HG03342 (cell line): ENCODE results near the gene CA6.
"Not testable (repeated sequence)": the region's sequence is repeated elsewhere in the genome, so short reads cannot be mapped to it uniquely, and the experiment has no call there.

ENCODE experiments used
- ATAC-seq: cut with Tn5 transposase; IDR thresholded peaks from one replicate; pipeline ENCODE4 v1.9.1; 2021; ENCODE audit warnings: mild to moderate bottlenecking, moderate library complexity; ENCODE audit not compliant: unreplicated experiment

The CA6 gene

DNA sequence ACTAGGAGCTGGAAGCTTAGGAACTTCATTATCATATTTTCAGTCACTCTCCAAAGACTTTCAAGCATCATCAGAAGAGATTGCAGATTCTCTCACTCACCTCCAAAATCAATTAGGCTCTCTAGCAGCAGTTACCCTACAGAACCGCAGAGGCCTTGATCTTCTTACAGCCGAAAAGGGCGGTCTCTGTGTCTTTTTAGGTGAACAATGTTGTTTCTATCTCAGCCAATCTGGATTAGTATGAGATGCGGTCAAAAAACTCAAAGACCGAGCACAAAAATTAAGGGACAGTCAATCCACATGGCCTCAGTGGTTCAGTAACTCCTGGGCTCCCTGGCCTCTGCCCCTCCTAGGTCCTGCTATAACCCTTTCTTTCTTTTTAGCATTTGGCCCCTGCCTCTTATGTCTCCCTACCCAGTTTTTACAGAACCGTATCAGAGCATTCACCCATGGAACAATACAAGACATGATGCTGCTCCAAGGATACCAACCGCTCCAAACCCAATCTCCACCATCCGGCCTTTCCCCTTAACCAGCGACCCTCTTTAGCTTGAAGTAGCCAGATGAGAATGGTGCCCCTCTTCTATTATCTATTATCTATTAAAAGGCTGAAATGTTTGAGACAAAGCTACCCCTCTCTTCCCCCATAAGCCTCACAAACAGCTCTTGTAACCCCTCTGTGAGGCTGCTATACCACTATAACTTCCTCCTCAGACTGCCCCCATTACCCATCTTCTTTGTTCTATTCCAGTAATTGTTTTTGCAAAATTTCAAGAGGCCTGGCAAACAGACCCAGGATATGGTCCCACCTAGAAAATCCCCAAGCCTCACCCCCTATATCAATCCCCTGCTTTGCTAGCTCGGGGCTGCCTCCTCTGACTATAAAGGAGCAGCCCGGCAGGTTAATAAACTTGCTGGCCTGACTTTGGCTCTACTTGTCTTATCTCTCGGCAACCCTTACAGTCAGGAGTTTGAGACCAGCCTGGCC, 18.7 kb upstream of the CA6 start:
- ATAC-seq = no peak

DNA sequence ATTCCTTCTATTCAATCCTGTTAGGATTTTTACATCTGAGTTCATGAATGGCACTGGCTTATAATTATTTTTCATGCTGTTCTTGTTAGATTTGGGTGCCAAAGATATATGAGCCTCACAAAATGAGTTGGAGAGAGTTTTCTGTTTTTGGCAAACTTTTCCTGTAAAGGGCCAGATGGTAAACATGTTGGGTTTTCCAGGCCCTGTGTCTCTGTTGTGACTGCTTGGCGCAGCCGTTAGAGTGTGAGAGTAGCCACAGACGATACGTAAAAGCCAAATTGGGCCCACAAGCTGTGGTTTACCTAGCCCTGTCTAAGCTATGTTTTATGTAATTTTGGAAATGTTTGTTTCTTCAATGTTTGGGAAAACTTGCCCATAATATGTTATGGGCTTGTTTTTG, 15.6 kb upstream of the CA6 start:
- no peak for ATAC-seq

DNA sequence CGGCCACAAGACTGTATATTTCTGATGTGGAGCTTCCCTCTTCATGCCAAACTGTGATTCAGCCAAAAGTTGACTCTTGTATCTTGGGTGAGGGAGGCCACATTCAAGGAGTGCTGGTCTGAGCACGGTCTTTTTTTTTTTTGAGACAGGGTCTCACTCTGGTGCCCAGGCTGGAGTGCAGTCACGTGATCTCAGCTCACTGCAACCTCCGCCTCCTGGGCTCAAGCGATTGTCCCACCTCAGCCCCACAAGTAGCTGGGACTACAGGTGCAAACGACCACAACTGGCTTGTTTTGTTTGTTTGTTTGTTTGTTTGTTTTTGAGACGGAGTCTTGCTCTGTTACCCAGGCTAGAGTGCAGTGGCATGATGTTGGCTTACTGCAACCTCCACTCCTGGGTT, 8.6 kb upstream of the CA6 start:
- ATAC-seq = not testable (repeated sequence)

DNA sequence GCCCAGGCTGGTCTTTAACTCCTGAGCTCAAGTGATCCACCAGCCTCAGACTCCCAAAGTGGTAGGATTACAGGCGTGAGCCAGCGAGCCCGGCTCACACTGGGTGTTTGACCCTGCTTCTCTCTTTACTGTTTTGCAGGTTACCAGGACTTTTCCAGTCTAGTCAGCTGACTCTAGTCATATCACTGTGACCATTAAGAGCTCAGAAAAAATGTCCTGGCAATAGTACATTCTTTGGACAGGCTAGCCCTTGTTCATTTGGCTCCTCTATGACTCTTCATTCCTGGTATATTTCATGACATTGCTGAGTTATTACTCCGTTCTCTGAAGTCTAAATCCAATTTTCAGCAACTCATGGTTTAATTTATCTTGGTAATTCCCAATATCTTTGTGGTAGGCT, 8.0 kb upstream of the CA6 start:
- no peak for ATAC-seq

DNA sequence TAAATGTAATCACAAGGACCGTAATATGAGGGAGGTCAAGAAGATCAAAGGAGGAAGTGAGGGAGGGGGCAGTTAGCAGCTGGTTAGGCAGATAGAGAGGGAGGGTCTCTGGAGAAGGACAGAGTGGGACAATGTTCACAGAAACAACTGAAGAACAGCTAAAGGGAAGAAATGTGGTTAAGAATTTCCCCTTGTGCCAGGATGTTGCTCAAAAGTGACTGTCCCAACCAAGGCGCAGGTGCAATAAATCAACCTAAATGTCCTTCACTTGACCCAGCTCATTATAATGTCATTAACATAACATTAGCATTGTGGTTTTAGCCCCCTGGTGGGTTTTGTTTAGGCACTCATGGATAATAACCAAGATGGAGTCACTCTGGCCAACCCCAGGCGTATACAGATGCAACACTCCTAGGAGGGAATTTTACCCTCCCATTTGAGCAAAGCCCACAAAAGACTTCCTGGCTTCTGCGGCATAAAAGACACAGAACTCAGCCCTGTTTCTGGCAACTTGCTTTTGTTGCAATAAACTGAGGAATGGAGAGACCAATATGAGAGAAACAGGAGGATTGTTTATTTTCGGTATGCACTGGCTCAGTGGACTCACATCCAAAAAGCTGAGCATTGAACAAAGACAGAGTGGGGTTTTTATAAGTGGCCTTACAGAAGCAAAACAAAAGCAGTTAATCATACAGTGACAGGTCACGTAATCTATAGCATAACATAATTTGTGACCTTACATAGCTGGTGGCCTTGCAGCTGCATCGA, 7.3 kb upstream of the CA6 start:
- no peak for ATAC-seq

DNA sequence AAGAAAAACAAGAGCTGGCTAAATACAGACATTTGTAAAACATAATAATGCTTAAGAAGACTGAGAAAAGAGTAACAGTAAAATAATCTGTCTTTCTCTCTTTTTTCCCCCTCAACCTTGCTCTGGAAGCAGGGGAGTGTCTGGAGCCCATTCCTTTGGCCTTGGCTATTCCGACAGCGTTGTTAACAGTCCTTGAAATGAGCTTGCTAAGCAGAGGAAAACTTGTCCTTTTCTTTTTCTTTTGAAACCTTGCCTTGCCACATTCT, 6.7 kb upstream of the CA6 start:
- ATAC-seq = no peak

DNA sequence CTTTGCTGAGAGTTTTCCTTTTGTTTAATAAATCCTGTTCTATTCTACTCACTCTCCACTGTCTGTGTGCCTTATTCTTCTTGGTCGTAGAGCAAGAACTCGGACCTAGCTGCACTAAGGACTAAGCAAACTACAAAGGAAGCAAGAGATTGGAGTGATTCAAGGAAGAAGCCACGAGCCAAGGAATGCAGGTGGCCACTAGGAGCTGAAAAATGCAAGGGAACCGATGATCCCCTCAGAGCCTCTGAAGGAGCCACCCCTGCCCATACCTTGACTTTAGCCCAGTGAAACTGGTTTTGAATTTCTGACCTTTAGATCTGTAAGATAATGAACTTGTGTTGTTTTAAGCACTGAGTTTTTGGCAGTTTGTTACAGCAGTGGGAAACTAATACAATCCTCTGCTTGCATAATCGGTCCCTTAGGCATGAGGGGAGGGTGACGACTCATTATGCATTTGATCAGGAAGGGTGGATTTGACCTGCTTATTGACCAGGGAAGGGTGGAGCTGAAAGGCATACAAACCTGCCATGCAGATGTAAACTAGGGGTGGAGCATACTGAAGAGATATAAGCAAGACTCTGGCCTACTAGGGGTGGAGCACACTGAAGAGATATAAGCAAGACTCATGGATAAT, 6.2 kb upstream of the CA6 start:
- ATAC-seq = no peak

DNA sequence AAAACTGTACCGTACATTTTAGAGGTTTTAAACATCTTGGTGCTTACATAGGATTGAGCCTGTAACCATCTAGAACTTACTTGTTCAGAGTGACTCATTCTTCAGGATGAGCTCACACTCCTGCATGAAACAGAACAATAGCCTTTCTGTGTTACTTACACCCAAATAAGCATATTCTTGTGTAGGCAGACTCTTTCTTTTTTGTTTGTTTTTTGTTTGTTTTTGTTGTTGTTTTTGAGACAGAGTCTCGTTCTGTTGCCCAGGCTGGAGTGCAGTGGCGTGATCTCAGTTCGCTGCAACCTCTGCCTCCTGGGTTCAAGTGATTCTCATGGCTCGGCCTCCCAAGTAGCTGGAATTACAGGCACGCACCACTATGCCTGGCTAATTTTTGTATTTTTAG, 3.8 kb upstream of the CA6 start:
- ATAC-seq = no peak

DNA sequence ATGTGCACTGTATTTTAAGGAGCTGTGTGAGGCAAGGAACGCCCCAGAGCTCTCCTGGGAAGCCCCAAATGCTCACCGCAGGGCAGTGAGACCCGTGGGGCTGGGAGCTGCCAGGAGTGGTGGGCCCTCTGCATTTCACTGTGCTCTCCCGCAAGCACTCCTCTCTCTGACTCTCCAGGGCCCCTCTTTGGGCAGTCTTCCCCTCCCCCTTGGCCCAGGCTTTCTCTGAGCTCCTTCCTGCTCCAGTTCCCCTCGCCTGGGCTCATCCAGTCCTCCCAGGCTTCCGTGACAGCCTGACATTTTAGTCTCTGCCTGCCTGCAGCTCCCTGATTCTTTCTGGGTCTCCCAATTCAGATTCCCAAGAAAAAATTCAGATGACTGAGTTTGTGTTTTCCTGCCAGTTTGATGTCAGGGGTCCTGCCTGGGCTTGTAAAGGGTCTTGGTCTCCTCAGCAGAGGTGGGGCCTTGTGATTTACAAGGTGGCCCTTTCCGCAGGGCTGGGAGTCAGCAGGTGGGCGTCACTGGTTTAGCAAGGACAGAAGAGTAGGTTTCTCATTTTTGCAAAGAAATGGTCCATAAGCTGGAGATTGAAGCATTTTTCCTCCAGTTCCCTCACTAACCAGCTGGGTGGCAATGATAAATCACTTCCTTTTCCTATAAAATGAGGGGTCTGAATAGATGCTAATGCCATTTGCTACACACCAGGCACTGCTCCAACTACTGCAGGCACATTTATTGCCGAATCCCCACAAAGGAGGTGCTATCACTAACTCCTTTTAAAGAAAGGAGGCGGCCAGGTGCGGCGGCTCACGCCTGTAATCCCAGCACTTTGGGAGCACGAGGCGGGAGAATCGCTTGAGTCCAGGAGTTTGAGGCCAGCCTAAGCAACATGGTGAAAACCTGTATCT, 1.9 kb upstream of the CA6 start:
- no peak for ATAC-seq

DNA sequence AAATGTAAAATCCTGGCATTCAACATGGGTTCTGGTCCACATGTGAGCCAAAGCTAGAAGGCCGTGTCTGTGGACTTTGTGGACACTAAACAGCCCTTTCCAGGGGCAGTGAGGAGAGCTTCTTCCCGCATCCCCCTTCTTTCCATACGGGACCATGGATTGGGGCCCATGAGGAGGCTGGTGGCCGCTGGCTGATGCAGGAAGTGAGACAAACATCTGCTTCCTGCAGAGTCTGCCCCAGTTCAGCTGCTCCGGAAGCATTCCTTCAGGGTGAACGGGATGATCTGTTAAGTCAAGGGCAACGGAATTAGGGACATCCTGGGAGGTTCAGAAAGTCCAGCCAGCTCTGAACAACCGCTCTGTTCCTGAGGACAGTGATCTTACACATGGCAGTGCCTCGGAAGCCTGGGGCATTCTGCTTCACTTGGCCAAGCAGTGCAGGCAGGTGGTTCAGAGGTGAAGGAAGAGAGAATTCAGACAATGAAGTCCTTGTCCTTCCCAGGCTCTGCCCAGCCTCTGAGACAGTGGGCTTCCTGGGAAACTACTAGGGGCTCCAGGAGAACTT, 1.5 kb downstream of the CA6 start:
- no peak for ATAC-seq

DNA sequence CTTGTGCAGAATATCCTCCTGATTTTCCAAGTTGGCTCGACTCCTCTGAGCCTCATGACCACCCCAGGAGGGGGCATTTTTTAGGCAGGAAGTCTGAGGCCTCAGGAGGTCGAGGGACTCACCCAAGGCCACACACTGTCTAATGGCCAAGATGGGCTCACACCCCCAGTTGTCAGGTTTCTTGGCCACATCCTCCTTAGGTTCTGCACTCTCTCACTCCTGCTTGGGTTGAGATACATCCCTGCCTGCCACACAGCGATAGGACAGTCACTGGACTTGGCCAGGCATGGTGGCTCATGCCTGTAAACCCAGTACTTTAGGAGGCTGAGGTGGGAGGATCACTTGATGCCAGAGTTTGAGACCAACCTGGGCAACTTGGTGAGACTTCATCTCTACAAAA, 4.6 kb downstream of the CA6 start:
- ATAC-seq = no peak

DNA sequence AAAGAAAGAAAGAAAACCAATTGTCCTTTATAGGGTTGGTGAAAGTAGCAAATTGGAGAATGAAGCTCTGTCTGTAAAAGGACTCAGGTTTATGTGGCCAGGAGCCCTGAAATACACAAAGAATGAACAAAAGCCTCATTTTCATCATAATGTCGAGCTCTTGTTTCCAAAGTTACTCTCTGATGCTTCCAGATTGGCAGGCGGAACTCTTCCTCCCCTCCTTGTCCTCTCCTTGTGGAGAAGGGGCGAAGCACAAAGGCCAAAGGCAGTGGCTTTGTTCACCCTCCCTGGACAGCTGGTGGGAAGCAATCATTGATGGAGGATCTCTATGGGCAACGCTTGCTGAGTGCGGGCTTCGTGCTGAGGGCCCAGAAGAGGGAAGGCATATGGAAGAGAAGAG, 5.6 kb downstream of the CA6 start:
- no peak for ATAC-seq

DNA sequence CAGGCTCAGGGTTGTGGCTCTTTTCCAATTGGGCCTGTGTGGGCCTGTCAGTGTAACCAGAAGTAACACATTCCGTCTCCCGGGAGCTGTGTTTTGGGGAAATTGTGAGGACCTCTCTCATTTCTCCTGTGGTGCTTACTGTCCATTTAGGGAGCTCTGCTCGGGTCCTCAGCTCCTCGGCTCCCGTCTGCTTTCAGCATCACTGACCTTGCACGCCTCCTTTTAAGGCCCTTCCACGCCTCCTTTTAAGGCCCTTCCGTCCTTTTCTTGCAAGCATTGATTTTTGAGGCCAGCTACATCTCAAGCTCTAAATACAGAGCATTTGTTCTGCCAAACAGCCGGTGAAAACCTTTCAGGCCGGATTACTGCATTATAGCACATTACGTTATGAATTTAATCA, 9.7 kb downstream of the CA6 start:
- ATAC-seq = no peak

DNA sequence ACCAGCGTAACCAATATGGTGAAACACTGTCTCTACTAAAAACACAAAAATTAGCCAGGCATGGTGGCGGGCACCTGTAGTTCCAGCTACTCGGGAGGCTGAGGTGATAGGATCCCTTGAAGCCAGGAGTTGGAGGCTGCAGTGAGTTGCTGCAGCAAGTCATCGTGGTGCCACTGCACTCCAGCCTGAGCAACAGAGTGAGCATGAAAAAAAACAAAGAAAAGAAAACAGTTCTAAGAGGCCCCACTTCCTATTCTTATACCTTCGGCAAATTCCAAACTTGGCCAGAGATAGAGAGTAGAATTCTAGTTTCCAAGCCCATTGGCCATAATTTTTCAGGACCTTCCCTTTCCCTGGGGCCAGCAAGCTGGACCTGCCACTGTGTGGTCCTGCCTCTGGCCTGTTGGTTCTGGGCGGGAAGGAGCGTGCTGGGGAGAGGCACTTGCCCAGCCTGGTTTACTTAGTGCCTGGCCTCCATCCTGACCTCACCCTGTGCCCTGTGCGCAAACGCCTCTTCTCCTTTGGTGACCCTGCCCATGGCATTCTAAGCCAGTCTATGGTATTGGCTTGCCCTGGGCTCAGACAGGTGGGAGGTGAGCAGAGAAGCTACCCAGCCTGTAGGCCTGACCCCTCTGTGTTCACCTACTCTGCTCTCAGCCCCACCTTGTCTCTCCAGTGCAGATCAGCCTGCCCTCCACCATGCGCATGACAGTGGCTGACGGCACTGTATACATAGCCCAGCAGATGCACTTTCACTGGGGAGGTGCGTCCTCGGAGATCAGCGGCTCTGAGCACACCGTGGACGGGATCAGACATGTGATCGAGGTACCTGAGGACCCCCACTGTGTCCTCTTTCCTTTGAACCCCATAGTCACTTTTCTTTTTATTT, 11.0 kb downstream of the CA6 start:
- no peak for ATAC-seq

DNA sequence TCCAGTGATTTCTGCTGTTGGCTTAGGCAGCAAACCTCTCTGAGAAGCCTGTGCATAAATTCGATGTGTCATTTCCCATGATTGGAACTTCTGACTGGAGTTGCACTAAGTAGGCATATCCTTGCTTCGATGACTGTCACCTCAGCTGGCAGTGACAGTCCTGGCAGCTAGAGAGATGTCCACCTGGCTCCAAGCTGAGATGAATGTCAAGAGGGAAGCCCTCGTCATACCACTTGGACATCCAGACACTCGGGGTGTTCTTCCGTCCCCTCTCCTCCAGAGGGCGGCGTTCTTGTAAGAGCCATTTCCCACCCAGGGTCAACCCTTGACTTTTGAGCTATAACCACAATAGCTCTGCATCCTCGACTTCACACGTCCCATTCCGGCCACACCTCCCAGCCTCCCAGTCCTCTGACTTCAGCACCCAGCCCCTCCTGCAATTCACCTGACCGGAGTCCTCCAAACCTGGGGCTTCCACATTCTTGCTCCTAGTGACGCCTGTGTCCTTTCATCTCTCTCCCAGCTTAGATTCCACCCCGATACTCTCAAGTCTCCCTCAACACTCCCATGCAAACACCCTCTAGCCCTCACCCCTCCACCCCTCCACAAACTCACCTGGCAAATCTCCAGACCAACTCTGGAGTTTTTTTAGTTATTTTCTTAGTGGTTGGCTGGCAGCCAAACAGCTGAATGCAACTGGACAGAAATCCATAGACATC, 17.3 kb downstream of the CA6 start:
- ATAC-seq = no peak

DNA sequence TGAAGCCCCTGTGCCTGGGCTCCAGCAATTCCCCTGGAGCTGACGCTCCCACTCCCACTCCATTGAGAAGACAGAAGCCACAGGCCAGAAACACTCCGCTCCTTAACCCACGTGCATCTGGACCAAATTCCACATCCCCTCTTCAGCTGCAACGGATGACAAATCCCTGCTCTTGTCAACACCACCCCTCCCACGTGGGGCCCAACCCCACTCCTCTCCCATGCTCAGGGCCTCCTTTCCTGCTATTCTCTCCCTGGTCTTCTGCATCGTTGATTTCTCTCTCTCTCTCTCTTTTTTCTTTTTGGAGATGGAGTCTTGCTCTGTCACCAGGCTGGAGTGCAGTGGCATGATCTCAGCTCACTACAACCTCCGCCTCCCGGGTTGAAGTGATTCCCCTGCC, 18.3 kb downstream of the CA6 start:
- no peak for ATAC-seq

DNA sequence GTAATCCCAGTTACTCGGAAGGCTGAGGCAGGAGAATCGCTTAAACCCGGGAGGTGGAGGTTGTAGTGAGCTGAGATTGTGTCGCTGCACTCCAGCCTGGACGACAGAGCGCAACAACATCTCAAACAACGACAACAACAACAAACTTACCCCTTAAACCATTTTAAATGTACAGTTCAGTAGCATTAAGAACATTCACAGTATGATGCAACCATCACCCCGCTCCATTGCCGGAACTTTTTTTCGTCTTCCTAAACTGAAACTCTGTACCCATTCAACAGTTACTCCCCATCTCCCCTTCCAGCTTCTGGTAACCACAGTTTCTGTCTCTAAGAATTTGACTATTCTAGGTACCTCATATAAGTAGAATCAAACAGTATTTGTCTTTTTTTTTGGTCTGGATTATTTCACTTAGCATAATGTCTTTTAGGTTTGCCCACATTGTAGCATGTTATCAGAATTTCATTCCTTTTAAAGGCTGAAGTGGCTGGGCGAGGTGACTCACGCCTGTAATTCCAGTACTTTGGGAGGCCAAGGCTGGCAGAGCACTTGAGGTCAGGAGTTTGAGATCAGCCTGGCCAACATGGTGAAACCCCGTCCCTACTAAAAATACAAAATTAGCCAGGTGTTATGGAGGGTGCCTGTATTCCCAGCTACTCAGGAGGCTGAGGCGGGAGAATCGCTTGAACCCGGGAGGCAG, 19.6 kb downstream of the CA6 start:
- ATAC-seq = no peak

DNA sequence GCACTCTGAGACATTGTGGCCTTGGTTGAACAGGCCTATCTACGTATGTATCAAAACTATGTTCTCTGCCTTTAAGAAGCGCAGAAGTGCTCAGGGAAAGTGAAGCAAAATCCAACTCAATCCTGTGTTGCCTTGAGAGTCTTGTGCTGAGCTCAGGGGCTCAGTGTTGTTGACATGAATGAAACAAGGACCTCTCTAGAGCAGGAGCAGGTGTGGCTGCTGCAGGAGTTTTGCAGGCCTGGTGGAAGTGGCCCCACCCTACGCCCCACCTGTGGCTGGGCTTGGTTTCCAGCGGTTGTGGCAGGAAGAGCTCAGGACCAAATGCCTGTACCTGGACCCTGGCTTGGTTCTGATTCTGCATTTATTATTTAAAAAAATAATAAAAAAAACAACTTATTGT, 20.9 kb downstream of the CA6 start:
- no peak for ATAC-seq
